Measurements from ENCODE around the gene PNMA6F. TPM values are rescaled to one million over a fixed set of nuclear protein-coding genes. Genes with fewer than 3 reads are reported as not detected.
"Not testable (repeated sequence)": the region's sequence is repeated elsewhere in the genome, so short reads cannot be mapped to it uniquely, and the experiment has no call there.

The PNMA6F gene
- total RNA-seq, 1 donor from 2014 or later = not detected

GRCh38 chrX:153327561-153327960, 6.0 kb upstream of the PNMA6F start:
- H3K4me3 Mint-ChIP-seq (ENCODE audit: unreplicated experiment) = no peak overlapping the region
- no peak overlapping the region for H3K27ac Mint-ChIP-seq (ENCODE audit: unreplicated experiment)
- H3K4me1 Mint-ChIP-seq (ENCODE audit: unreplicated experiment) = no peaks in the 10 kb centered on the region
- H3K27me3 Mint-ChIP-seq (ENCODE audit: unreplicated experiment) = peaks cover 38% of the 10 kb centered on the region
- TF ChIP-seq CTCF (IDR thresholded peaks at IDR 0.05) = no peak
- H3K36me3 Mint-ChIP-seq (ENCODE audit: unreplicated experiment) = no peaks in the 10 kb centered on the region
- peak; percentile 32 for DNase-seq (ENCODE audit: extremely low spot score, unreplicated experiment)
- H3K9me3 Mint-ChIP-seq (ENCODE audit: unreplicated experiment) = peaks cover 19% of the 10 kb centered on the region

GRCh38 chrX:153320555-153321184, 897 bp downstream of the PNMA6F start:
- DNase-seq (ENCODE audit: extremely low spot score, unreplicated experiment) = peak; percentile 53
- Mint-ChIP-seq H3K36me3 (ENCODE audit: unreplicated experiment) (no peaks in the 10 kb centered on the region), H3K4me1 (ENCODE audit: unreplicated experiment) (no peaks in the 10 kb centered on the region), H3K27ac (ENCODE audit: unreplicated experiment) (no peak overlapping the region), H3K4me3 (ENCODE audit: unreplicated experiment) (no peak overlapping the region), H3K9me3 (ENCODE audit: unreplicated experiment) (peaks cover 16% of the 10 kb centered on the region), H3K27me3 (ENCODE audit: unreplicated experiment) (peaks cover 15% of the 10 kb centered on the region)
- no peak for TF ChIP-seq CTCF (IDR thresholded peaks at IDR 0.05)

- H3K9me3 Mint-ChIP-seq (ENCODE audit: unreplicated experiment); H3K4me1 Mint-ChIP-seq (ENCODE audit: unreplicated experiment); H3K36me3 Mint-ChIP-seq (ENCODE audit: unreplicated experiment); H3K4me3 Mint-ChIP-seq (ENCODE audit: unreplicated experiment); H3K27ac Mint-ChIP-seq (ENCODE audit: unreplicated experiment): not testable (repeated sequence)
- DNase-seq (ENCODE audit: extremely low spot score, unreplicated experiment) = peak; percentile 34
- peaks cover 12% of the 10 kb centered on the region for H3K27me3 Mint-ChIP-seq (ENCODE audit: unreplicated experiment)
These were observed 1.5 kb downstream of the PNMA6F start for GRCh38 chrX:153320047-153320443.

- peaks cover 10% of the 10 kb centered on the region for H3K9me3 Mint-ChIP-seq (ENCODE audit: unreplicated experiment)
- no peak for TF ChIP-seq CTCF (IDR thresholded peaks at IDR 0.05)
- DNase-seq (ENCODE audit: extremely low spot score, unreplicated experiment) = peak; percentile 83
- H3K4me1 Mint-ChIP-seq (ENCODE audit: unreplicated experiment) = no peaks in the 10 kb centered on the region
- peaks cover 12% of the 10 kb centered on the region for H3K27me3 Mint-ChIP-seq (ENCODE audit: unreplicated experiment)
- H3K36me3 Mint-ChIP-seq (ENCODE audit: unreplicated experiment) = no peaks in the 10 kb centered on the region
- no peak overlapping the region for H3K4me3 Mint-ChIP-seq (ENCODE audit: unreplicated experiment)
- no peak overlapping the region for H3K27ac Mint-ChIP-seq (ENCODE audit: unreplicated experiment)
These were observed 2.1 kb downstream of the PNMA6F start for GRCh38 chrX:153319295-153320046.

- Mint-ChIP-seq H3K27ac (ENCODE audit: unreplicated experiment) (no peak overlapping the region), H3K4me1 (ENCODE audit: unreplicated experiment) (no peaks in the 10 kb centered on the region), H3K27me3 (ENCODE audit: unreplicated experiment) (peaks cover 6% of the 10 kb centered on the region), H3K4me3 (ENCODE audit: unreplicated experiment) (no peak overlapping the region), H3K9me3 (ENCODE audit: unreplicated experiment) (peaks cover 6% of the 10 kb centered on the region), H3K36me3 (ENCODE audit: unreplicated experiment) (no peaks in the 10 kb centered on the region)
- TF ChIP-seq CTCF (IDR thresholded peaks at IDR 0.05) = no peak
- DNase-seq (ENCODE audit: extremely low spot score, unreplicated experiment) = peak; percentile 83
These were observed 2.8 kb downstream of the PNMA6F start for GRCh38 chrX:153318811-153319210.
